Putamen (tissue), 1 donor: ENCODE results near the gene SFRP5.

ENCODE experiments used
- DNase-seq: peaks from one replicate; pipeline ENCODE4 v3.0.0-alpha.2; 2016; ENCODE audit warnings: low spot score

SFRP5 gene

DNA sequence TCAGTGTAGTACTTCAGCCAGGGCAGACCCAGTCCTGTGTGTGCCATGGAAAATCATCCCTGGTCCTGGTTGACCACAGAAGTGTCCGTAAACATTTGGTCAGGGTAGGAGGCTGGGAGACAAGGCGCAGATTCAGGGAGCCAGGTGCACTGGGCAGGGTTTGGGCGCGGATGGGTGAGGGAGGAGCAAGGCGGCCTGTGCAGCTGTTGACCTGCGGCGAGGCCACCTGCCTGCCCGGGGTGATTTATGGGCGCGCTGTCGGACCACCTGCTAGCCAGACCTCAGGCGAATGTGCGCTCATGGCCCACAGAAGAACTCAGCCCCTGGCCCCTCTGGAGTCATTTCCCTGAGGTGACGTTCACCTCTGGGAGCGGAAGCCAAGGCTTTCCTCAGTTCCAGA is 6.6 kb downstream of the SFRP5 start:
- DNase-seq: no peak

DNA sequence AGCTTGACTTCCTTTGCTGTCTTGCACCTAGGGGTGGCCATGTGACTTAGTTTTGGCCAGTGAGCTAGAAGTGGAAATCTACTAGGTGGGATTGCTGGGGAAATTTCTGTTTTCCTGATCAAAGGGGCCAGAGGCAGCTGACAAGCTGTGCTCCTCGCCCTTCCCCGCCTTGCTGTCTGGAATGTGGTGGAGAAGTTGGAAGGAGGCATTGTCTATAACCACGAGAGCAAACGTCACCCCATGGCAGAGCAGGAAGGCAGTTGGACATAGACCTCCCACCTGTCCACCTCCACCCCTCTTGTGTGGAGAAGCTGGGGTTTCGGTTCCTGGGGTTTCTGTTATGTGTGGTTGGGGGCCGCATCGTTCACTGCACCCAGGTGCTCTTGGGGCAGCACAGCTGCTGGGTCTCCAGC is 7.3 kb downstream of the SFRP5 start:
- DNase-seq: no peak

DNA sequence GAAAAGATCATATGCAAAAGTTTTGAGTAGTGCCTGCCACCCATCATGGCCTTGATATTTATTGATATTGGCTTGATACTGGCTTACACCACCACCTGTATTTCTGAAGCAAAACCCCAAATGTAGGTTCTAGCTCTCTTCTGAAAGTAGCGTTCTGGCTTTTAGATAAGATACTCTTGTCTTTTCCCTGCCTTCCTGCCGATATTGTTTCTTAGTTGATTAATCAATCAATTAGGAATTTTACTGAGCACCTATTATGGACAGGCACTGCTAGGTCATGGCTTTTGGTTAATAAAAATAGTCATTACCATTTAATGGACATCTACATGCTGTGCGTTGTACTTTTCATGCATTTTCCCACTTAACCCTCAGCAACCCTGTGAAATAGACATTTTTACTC is 7.9 kb downstream of the SFRP5 start:
- no peak for DNase-seq

DNA sequence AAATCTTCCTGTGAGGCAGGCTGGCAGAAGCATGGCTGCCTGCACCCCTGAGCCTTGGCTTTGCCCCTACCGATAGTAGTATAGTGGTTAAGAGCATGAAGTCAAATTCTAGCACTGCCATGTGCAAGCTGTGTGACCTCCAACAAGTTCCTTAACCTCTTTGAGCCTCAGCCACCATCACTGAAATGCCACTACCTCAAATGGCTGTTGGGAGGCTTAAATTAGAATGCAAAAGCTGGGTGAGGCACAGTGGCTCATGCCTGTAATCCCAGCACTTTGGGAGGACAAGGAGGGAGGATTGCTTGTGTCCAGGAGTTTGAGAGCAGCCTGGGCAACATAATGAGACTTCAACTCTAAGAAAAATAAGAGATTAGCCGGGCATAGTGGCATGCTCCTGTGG is 8.4 kb downstream of the SFRP5 start:
- DNase-seq: no peak

DNA sequence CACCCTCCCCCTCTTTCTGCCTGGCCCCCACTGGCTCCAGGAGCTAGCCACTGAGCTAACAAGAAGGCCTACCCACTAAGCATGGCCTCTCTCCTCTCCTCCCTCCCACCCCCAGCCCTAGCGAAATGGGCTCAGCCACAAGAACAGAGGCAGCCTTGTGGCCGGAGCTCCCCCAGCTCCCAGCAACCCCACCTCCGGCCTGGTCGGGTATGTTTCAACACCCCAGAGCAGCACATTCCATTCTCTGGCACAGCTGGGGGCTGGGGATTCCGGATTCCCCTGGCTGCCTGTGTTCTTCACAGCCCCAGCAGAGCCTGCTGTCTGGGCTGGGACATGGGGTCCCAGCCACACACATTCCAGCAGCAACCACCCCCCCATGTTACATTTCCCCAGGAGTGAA is 9.0 kb downstream of the SFRP5 start:
- DNase-seq: no peak

DNA sequence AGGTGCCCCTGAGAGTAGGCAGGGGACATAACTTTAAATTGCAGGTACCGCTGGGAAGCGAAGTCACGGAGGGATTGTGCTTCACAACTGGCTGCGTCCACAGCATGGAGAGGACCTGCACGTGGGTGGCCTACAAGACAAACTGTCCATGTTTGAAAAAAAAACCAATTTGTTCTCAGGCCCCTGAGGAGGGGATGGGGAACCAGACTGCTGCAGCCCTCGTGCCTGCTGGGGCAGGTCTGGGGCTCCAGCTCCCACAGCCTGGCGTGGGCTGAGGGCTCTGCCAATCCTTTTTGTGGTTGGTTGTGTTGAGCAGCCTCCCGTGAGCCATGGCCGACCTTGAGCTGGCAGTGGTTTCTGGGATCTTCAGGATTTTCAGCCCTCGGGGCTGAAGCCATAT is 9.7 kb downstream of the SFRP5 start:
- DNase-seq: no peak

DNA sequence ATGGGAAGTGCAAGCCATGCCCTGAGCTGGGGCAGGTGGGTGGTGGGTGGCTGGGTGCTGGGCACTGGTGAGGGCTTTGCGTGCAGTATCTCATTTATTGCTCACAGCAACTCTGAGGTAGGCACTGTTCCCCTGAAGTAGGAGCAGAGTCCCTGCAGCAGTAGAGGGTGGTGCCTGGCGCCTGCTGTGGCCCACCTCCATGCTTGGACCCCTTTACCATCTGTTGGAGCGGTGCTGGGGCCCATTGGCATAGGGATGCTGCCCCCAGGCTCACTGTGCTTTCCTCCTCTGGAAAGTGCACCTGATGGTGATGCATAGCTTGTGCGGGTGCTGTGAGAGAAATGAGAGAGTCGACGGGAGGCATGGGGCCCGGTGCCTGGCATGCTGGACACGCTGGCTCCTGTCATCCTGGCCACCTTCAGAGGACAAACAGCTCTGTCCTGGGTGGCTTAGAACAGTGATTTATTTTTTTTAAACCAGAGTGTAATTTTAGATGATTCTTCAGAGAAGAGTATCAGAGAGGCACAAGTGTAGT is 10.4 kb downstream of the SFRP5 start:
- no peak for DNase-seq

DNA sequence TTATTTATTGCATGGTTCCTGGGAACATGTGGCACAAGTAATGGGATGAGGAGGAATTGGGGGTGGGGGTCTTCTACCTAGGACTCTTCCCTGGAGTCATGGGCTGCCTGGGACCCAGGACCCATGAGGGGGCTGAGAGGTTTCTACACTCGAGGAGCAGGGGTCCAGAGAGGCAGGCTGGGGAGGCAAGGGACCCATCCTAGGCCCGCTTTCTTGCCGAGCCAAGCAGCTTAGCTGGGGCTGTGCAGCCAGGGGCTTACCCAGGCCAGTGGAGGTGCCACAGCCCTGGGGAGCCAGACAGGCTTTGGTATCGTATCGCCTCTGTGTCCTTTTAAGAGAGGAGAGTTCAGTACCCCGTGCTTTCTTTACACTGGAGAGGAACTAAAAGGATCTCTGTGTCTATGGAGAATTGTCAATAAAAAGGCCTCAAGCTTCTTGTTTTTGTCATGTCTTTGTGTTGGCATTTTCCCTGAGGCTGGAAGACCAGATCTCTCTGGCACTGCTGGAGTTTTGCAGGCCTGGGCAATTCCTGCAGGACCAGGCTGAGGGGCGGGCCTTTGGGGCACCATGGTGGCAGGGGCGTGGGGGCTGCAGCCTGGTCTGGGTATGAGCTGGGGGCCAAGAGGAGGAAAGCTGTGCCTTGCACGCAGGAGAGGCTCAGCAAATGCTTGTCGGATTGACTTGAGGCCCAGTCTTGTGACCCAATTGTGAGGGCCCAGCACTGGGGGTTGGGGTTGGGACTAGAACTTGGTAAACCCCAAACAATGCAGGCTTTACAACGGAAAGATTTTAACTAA is 11.1 kb downstream of the SFRP5 start:
- DNase-seq: no peak

DNA sequence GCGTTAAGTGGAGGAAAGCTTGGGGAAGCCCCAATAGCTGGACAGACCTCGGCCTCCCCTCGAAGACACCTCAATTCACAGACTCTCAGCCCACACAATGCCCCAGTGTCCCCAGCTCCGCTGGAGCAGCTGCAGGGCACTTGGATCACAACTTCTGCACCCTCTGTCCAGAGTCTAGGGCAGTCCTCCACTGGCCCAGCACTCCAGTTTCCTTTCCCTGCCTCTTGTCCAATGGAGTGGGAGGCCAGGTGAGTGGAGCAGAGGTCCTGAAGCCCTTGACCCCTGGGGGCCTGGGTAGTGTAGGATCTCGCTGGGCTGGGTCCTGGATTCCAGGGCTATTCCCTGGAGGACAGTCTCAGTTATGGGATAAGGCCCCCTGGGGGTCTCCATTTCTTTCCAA is 11.9 kb downstream of the SFRP5 start:
- no peak for DNase-seq

DNA sequence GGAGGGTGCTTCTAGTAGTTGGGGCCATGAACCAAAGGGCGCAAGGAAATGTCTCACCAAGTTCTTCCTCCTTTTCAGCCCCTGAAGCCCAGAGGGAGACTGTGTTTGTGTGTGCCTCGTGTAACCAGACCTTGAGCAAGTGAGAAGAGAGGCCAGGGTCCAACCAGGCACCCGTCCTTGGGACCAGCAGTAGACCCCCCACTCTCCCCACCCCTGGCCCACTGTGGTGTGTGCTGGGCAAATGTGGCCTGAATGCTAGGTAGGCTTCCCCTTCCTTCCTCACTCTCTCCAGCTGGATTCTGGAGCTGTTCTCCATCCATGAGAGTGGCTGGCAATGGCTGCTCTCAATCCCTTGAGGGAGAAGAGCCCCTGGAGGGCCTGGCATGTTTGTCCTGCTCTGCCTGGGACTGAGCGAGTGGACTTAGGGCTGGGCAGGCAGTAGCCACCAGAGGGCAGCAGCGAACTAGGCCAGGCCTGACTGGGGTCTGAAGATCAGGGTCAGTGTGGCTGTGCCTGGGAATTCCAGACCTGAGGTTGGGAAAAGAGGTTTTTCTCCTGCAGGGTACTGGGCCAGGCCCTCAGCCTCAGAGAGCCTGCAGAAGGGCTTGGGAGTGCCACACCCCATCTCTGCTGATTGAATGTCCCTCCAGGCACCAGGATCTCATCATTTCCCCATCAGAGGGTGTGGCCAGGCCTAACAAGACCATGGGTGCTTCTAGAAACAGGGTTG is 12.5 kb downstream of the SFRP5 start:
- peak; percentile 34 for DNase-seq

DNA sequence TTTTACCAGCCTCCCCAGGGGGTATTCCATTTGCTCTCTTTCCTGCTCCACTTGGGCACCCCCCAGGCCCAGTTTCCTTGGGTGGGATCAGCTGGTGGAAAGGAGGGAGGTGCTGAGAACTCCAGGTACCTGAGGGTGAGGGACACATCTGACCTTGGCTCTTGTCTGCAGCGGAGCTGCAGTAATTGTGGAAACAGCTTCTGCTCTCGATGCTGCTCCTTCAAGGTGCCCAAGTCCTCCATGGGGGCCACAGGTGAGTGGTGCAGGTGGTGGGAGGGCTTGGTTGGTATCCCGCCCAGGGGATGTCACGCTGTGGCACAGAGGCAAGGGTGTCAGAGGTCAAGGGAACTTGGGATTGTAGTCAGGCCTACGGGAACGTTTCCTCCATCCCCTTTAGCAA is 14.3 kb downstream of the SFRP5 start:
- DNase-seq: no peak

DNA sequence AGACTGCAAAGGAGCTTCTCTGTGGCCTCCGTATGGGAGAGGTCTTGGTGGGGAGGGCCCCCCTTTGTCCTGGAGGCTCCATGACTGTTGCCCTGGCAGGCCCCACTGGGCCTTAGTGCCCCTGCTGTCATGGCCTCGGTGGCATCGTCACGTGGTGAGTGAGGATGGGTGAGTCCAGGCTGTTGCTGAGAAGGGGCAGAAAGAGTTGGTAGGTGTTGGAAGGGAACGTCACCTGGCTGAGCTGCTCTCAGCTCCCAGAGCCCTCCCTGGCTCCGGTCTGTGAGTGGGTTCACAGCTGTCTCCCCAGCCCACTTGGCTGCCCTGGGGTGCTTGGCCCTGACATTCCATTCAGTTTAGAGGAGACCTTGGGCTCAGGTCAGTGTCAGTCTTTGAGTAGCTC is 16.1 kb downstream of the SFRP5 start:
- DNase-seq: no peak

DNA sequence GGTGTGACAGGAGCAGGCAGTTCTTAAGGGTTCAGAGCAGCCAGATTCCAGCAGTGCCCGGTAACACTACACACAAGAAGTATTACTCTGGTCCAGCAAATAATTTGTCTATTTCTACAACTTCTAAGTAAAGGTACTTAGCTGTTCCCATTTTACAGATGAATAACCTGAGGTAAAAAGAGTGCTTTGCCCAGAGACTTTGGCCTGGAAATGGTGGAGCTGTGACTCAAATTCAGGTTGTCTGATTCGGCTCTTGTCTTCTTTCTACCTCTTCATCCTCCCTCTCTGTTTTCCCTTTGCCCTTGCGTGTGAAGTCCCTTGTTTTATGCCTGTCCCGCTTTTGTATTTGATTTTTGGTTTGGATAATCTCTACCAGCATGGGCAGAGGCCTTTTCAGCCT is 17.1 kb downstream of the SFRP5 start:
- DNase-seq: no peak

DNA sequence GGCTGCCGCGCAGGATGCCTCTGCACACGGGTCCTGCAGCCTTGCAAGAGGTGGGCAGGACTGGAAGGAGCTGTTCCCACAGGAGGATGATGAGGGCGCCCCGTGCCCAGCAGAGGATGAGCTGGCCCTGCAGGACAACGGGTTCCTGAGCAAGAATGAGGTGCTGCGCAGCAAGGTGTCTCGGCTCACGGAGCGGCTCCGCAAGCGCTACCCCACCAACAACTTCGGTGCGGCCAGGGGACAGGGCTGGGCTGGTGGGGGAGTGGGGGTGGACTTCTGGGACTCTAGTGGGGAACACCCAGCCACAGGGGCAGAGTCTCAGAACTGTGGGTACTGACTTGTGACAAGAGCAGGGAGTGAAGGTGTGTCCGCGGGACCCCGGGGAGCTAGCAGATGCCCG is 18.8 kb downstream of the SFRP5 start:
- no peak for DNase-seq

DNA sequence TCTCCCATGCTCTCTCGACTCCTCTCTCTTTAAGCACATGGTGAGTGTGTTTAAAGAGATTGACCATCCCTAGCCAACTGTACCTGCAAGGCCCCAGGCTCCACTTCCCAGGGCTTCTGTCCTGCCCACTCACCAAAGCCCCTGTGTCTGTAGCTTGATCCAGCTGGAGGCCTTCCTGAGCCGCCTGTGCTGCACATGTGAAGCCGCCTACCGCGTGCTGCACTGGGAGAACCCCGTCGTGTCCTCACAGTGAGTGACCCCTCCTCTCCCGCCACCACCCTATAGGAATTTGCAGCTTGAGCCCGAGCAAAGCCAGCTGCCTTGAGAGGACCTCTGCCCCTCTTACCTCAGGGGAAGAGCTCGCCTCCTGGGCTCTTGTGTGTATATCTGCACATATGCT is 23.7 kb downstream of the SFRP5 start:
- no peak for DNase-seq

DNA sequence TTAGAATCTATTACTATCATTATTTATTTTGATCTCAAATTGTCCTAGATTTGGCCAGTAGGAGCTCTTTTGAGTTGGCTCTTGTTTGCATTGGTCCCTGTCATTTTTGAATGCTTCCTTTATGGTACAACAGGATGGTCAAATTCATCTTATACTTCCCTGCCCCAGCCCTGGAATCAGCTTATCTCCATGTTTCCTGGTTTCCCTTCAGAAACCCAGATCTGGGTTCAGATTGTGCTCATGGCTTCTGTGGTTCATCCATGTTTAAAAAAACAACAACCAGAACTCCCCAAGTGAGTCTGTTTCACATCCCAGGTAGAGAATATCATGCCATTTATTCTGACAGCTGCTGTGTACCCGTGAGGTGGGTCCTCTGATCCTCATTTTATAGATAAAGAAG is 24.2 kb downstream of the SFRP5 start:
- DNase-seq: no peak

DNA sequence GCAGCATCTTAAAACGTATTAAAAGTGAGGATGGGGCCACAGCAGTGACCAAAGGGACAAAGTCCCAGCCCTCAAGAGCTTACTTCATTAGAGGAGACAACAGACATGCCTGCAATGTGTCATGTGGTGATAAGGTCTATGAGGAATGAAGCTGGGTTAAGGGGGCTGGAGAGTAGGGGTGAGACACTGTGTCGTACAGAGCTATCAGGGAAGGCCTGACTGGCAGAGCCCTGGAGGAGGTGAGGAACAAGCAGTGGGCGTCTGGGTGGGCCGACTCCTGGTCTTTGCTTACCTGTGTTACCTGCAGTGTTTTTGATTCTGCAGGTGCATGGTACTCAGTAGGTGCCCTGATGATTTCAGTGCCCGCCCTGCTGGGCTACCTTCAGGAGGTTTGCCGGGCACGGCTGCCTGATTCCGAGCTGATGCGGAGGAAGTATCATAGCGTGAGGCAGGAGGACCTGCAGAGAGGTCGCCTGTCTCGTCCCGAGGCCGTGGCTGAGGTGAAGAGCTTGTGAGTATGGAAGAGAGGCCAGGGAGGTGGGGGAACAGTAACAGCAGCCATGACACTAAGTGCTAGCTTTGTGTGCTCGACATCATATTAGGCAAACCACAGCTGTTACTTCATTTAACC is 27.3 kb downstream of the SFRP5 start:
- no peak for DNase-seq

DNA sequence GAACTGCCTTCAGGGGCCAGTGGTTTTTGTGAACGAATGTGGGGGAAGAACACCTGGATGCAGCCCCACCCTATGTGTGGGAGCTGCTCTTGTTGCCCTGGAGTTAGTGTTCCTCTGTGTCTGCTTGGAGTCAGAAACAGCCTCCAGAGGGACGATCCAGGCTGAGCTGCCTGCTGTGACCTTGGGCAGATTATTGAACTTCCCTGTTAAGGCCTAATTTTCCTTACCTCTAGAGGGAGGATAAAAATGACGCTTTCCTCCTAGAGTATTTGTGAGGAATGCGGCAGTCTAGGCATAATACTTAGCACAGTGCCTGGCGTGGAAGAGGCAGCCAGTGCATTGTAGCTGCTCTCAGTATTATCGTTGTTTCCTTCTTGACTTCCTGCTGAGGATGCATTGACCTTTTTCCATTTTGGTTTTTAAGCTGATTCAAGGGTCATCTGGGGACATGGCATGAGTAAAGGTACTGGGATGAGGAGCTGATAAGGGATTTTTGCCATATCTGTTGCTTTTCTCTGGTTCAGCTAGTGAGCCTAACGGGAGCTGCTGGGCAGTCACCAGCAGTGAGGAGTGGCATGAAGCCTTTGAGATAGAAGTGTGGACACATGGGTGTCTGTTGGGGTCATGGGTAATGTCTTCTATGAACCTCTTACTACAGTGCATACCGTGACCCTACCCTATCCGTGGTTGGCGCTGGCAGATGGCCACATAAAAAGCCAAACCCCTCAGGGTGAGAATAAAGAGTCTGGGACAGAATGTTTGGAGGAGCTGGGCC is 28.4 kb downstream of the SFRP5 start:
- DNase-seq: no peak

DNA sequence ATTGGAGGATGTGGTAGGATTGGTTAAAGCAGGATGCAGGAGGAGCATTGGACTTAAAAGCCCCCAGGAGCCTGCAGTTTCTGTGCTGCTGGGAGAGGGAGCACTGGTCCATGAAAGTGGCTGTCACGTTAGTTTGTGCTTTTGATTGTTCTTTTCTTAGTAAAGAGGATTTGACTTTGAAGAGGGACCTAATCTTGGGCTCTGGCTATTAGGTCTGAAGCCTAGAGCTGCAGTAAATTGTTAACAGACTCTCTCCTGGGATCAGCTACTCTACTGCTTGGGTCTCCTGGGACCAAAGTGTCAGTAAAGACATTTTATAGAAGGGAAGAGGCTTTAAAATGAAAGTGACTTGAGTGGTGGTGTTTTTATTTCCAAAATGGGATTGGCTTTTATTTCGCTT is 31.2 kb downstream of the SFRP5 start:
- DNase-seq: no peak

DNA sequence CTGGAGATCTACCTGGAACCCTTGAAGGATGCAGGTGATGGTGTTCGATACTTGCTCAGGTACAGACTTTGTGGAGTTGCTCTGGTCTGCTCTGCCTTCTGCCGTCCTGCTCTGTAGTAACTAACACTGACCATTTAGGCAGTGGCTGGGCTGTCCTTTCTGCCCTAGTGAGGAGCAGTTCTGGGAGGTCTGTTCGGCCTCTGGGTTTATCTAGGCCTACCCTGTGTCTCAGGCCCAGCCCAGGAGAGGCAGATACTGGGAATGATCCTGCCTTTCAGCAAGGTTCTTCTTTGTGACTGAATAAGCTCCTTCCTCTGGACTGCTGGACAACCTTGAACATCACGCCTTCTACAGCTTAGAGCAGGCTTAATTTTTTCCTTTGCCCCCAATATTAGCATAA is 33.2 kb downstream of the SFRP5 start:
- DNase-seq: no peak

DNA sequence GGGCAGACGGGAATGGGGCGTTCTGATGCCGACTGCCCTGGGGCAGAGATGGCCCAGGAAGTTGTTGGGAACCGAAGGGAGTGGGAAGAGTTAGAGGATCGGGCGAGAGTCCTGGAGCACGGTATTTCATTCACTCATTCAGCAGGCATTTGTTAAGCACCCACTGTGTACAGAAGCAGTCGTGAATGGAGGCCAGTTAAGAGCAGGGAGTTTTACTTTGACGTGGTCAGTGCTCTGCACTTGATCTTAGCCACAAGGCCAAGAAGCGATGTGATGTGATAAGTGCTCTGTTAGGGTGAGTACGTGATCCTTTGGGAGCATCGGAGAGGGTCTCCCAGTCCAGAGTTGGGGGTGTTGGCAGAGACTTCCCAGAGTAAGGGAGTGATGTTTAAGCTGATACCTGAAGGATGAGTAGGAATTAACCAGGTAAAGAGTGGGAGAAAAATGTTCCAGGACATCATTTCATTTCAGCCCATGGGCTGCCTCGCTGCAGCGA is 34.0 kb downstream of the SFRP5 start:
- DNase-seq: no peak
